Prostate gland (tissue), 2 donors: ENCODE results near the gene MORN3. TPM values are rescaled to one million over a fixed set of nuclear protein-coding genes. Genes with fewer than 3 reads are reported as not detected.

Experiments
- DNase-seq: peaks from one replicate; pipeline ENCODE4 v3.0.0-alpha.2; 2019; ENCODE audit warnings: low spot score
- H3K27ac ChIP-seq, 2 donors: fragments of 200-600 bp; sonication (generic); 2 replicates each; pipeline ENCODE4 v1.5.1; 2017 to 2019
- H3K27me3 ChIP-seq: fragments of 200-600 bp; sonication (generic); replicated peaks from 2 replicates; pipeline ENCODE4 v1.5.1; 2019; ENCODE audit not compliant: insufficient read depth
- H3K36me3 ChIP-seq, 2 donors: fragments of 200-600 bp; sonication (generic); 1 replicate in 1 of 2; 2 replicates in 1 of 2; pipeline versions ENCODE4 v1.5.1 to v1.8.1; 2017 to 2019
- H3K4me1 ChIP-seq: fragments of 200-600 bp; sonication (generic); replicated peaks from 2 replicates; pipeline ENCODE4 v1.5.1; 2019
- H3K4me3 ChIP-seq, 2 donors: fragments of 200-600 bp; sonication (generic); 2 replicates each; pipeline ENCODE4 v1.5.1; 2017 to 2019
- H3K9me3 ChIP-seq: fragments of 200-600 bp; sonication (generic); 2 replicates; pipeline ENCODE4 v1.5.1; 2017
- POLR2A ChIP-seq: fragments of 450-650 bp; IDR thresholded peaks from one replicate; pipeline ENCODE4 v1.6.1; 2016; ENCODE audit warnings: antibody characterized with exemption, mild to moderate bottlenecking
- POLR2AphosphoS5 ChIP-seq: sonication (generic); formaldehyde crosslinking; IDR thresholded peaks from one replicate; pipeline ENCODE4 v1.6.1; 2017; ENCODE audit warnings: antibody characterized with exemption
- WGBS: methylation state at CpG from one replicate; pipeline ENCODE4 v1.1.5; 2018; 5-methylcytosine and 5-hydroxymethylcytosine counted together
- intact Hi-C: fragments of 100-400 bp; cut with DNase I; formaldehyde crosslinking; loops from one replicate; pipeline ENCODE4 v1.14.2; 2022
- total RNA-seq, 2 donors: library from RNA; depleted of rRNA; stranded (reverse); fragments of >200 nt; gene quantifications; one replicate each; pipeline ENCODE4 v1.1.0, GENCODE V29; 2016
- TF ChIP-seq, protein P1 (sequence below), 4 experiments: fragments of 200-600 bp in 2 of 4; fragments of 450-650 bp in 2 of 4; sonication (generic) in 2 of 4; IDR thresholded peaks; 1 replicate in 3 of 4; 2 replicates in 1 of 4; pipeline ENCODE4 v1.5.1; 2016 to 2019; ENCODE audit warnings: antibody characterized with exemption in 4 of 4, mild to moderate bottlenecking in 2 of 4, moderate library complexity in 2 of 4

MORN3 gene
- total RNA-seq, 2 donors from 2014 or later = 1.5 TPM; not detected in 1

DNA sequence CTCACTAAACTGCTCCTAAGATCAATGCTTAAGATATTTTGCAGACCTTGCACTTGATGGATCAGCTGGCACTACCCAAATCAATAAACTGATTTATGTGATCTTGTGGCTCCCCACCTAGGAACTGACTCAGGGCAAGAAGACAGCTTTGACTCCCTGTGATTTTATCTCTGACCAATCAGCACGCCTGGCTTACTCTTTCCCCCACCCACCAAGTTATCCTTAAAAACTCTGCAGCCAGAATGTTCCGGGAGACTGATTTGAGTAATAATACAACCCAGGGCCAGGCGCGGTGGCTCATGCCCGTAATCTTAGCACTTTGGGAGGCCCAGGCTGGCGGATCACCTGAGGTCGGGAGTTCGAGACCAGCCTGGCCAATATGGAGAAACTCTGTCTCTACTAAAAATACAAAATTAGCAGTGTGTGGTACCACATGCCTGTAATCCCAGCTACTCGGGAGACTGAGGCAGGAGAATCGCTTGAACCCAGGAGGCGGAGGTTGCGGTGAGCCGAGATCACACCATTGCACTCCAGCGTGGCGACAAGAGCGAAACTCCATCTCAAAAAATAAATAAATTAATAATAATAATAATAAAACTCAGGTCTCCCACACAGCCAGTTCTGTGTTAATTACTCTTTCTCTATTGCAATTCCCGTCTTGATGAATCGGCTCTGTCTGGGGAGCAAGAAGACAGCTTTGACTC is 12.0 kb downstream of the MORN3 start:
- H3K4me1 ChIP-seq = no peaks in the 10 kb centered on the region
- intact Hi-C loops = no loop called here
- 91% methylated on average over 18 of the region's 18 CpGs for WGBS
- TF ChIP-seq POLR2A (no peak), POLR2AphosphoS5 (no peak)
- TF ChIP-seq, protein P1, sequence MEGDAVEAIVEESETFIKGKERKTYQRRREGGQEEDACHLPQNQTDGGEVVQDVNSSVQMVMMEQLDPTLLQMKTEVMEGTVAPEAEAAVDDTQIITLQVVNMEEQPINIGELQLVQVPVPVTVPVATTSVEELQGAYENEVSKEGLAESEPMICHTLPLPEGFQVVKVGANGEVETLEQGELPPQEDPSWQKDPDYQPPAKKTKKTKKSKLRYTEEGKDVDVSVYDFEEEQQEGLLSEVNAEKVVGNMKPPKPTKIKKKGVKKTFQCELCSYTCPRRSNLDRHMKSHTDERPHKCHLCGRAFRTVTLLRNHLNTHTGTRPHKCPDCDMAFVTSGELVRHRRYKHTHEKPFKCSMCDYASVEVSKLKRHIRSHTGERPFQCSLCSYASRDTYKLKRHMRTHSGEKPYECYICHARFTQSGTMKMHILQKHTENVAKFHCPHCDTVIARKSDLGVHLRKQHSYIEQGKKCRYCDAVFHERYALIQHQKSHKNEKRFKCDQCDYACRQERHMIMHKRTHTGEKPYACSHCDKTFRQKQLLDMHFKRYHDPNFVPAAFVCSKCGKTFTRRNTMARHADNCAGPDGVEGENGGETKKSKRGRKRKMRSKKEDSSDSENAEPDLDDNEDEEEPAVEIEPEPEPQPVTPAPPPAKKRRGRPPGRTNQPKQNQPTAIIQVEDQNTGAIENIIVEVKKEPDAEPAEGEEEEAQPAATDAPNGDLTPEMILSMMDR (IDR thresholded peaks at IDR 0.05) = no peak
- no peak for DNase-seq
- no peaks in the 10 kb centered on the region for H3K27me3 ChIP-seq
- H3K9me3 ChIP-seq = no peaks in the 10 kb centered on the region
- no peaks in the 10 kb centered on the region for H3K36me3 ChIP-seq
- no peak overlapping the region for H3K27ac ChIP-seq
- no peak overlapping the region for H3K4me3 ChIP-seq

DNA sequence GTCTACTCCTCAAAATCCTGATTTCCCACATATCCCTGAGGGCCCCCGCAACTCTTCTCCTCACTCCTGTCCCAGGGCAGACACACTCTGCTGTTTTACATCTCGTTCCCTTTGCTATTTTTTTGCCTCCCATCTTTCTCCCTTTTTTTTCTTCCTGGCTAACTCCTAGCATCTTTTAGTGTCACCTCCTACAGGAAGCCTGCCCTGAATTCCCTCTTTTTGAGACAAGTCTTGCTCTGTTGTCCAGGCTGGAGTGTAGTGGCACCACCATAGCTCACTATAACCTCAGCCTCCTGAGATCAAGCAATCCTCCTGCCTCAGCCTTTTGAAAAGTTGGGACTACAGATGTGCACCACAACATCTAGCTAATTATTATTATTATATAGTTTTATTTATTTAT is 13.3 kb downstream of the MORN3 start:
- H3K27me3 ChIP-seq = no peaks in the 10 kb centered on the region
- TF ChIP-seq, protein P1 (IDR thresholded peaks at IDR 0.05) = no peak
- TF ChIP-seq POLR2AphosphoS5 = no peak
- no peak for TF ChIP-seq POLR2A
- H3K4me3 ChIP-seq = no peak overlapping the region
- intact Hi-C loops = no loop called here
- no peak overlapping the region for H3K27ac ChIP-seq
- H3K4me1 ChIP-seq = no peaks in the 10 kb centered on the region
- H3K36me3 ChIP-seq = no peaks in the 10 kb centered on the region
- 100% methylated on average over 2 of the region's 2 CpGs for WGBS
- no peaks in the 10 kb centered on the region for H3K9me3 ChIP-seq
- DNase-seq = no peak

DNA sequence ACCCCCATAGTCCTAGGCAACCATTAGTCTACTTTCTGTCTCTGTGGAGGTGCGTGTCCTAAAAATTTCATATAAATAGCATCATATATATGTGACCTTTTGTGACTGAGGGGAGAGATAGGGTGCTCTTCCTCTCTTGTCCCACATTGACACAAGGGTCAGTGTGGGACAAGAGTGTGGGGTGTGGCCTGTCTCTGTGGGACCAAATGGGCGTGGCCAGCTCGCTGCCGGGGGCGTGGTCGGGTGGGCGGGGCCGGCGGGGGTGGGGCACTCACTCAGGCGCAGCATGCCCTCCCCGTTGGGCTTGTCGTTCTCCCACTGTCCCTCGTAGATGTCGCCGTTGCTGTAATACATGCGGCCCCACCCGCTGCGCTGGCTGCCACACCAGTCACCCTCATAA is 15.5 kb downstream of the MORN3 start:
- DNase-seq = no peak

DNA sequence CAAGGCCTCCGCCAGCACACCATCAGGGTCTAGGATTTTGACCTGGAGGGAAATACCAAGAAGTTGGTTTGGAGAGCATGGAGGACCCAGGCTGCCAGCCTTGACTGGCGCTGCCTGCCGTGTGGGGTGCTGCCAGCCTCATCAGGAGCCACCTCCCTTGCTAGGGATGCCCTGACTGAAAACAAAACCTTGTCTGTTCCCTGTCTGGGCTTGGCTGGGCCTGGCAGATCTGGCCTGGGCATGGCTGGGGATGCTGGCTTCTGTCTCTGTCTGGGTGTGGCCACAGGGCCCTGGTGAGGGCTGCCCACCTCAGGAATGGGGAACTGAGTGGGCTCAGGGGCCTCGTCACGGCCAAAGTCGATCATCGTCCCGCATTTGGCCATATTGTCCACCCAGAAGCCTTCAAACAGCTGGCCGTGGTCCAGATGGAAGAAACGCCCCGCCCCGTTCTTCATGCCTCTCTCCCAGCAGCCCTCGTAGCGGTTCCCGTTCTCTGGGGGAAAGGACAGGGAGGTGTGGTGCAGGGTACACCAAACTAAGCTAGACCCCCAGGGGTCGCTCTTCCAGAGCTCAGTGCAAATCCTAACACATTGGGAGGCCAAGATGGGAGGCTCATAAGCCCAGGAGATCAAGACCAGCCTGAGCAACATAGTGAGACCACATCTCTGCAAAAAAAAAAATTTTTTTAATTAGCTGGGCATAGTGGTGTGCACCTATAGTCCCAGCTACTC is 16.5 kb downstream of the MORN3 start:
- no peaks in the 10 kb centered on the region for H3K4me1 ChIP-seq
- intact Hi-C loops = no loop called here
- no peaks in the 10 kb centered on the region for H3K27me3 ChIP-seq
- WGBS = 75% methylated on average over 16 of the region's 16 CpGs
- no peaks in the 10 kb centered on the region for H3K9me3 ChIP-seq
- H3K27ac ChIP-seq = no peak overlapping the region
- DNase-seq = no peak
- no peak overlapping the region for H3K4me3 ChIP-seq
- TF ChIP-seq, protein P1 (IDR thresholded peaks at IDR 0.05) = no peak
- TF ChIP-seq POLR2AphosphoS5 (no peak), POLR2A (no peak)
- no peaks in the 10 kb centered on the region for H3K36me3 ChIP-seq

More for the DNA sequence above, 15.5 kb downstream of the MORN3 start:
- Histone ChIP-seq H3K27ac (no peak overlapping the region), H3K4me3 (no peak overlapping the region), H3K4me1 (no peaks in the 10 kb centered on the region), H3K36me3 (no peaks in the 10 kb centered on the region), H3K9me3 (no peaks in the 10 kb centered on the region), H3K27me3 (no peaks in the 10 kb centered on the region)
- no peak for TF ChIP-seq POLR2A
- no peak for TF ChIP-seq POLR2AphosphoS5
- intact Hi-C loops = no loop called here
- 56% methylated on average over 18 of the region's 18 CpGs for WGBS

DNA sequence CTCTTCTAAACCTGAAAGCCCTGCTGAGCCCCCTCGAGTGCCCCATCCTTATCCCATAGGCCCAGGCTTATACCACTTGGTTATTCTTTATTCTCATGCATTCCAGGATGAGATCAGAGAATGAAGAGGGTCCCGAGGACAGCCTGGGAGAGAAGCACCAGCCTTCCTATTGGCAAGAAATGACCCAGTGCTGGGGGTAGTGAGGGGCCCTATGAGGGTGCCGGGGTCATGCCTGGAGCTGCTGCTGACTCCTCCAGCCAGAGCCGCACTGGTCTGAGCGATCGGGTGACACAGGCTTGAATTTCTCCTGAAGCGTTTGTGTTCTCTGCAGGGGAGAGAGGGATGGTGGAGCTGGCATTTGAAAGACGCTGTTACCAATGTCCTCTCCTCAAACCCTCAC is 18.1 kb downstream of the MORN3 start:
- H3K4me1 ChIP-seq = no peaks in the 10 kb centered on the region
- 87% methylated on average over 8 of the region's 8 CpGs for WGBS

More for the DNA sequence above, 18.1 kb downstream of the MORN3 start:
- intact Hi-C loops = no loop called here
- DNase-seq = no peak
- Histone ChIP-seq H3K36me3 (no peaks in the 10 kb centered on the region), H3K9me3 (no peaks in the 10 kb centered on the region), H3K27ac (no peak overlapping the region), H3K27me3 (no peaks in the 10 kb centered on the region), H3K4me3 (no peak overlapping the region)
- TF ChIP-seq POLR2A (no peak), POLR2AphosphoS5 (no peak)
- TF ChIP-seq, protein P1 (IDR thresholded peaks at IDR 0.05) = no peak
